Measurements from ENCODE around the gene HERC2. TPM values are rescaled to one million over a fixed set of nuclear protein-coding genes. Genes with fewer than 3 reads are reported as not detected.
"Not testable (repeated sequence)": the region's sequence is repeated elsewhere in the genome, so short reads cannot be mapped to it uniquely, and the experiment has no call there.

The HERC2 gene
- polyA plus RNA-seq, 10 donors = 28.3 to 43.5 (median 35.7) TPM

DNA sequence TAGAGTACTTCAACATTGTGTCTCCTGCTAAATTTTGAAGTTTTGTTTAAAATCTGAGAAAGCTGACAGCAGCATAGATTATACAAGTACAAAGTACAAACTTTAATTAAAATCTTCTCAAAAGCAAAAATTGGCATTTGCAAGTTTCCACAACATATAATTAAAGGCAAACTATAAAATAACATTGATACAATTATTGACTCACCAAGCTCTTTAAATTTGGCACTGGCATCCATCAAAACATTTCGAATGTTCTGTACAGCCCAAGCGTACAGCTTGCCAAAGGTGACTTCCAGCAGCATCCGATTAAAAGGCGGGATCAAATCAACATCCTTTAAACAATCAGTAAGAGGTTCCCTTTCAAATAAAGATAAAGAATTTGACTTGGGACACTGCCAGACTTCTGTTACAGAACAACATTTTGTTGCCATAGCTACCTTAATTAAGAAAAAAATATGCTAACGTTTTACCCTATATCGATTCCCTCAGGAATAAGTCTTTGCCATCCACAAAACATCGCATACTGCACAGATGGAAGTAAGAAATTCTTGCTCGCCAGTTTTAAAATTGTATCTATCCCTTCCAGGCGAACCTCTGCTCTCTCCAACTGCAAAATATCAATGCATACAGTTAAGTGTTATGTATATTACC is 92.9 kb downstream of the HERC2 start:
- DNase-seq = not testable (repeated sequence)

- DNase-seq = no peak
These were observed 93.9 kb downstream of the HERC2 start for GRCh38 chr15:28228096-28228495.

- DNase-seq = not testable (repeated sequence)
These were observed 94.7 kb downstream of the HERC2 start for GRCh38 chr15:28227303-28227702.

GRCh38 chr15:28222612-28223011 is 99.4 kb downstream of the HERC2 start:
- not testable (repeated sequence) for DNase-seq

DNA sequence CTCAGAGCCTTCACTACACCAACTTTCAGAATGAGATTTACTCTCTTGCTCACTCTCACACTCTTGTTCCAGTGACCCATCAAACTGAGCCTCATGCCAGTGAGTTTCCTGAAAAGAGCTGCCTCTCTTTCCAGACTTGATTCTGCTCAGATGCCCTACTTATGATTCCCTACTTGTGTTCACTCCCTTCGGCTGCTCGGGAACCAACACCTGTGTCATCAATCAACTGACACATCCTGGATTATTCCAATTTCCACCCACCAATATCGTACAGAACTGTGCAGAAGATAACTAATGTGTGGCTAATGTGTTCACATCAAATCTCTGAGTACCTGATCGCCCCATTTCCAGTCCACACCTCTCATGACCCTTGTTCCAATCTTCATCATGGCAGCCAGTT is 100.3 kb downstream of the HERC2 start:
- not testable (repeated sequence) for DNase-seq

GRCh38 chr15:28219116-28219515 is 102.9 kb downstream of the HERC2 start:
- DNase-seq = no peak

DNA sequence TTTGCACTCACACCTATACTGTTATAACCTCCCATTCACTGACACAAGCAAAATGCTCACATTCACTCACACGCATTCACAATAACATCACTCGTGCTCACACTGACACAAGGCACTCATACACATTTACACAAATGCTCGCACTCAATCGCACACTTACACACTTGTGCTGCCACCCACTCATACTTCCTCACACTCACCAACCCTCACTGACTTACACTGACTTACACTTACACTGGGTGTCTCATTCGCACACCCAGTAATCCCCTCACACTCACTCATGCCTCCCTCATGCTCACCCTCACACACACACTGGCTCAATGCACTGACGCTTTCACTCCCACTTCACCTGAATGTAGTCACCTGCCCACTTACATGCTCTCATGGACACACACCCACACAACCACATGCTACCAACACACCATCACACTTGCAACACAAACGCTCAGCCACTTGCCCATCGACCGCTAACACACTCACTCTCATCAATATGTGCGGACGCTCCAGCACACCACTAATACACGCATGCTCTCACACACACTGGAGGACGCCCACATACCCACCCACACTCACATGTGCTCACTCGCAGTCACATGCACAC is 104.9 kb downstream of the HERC2 start:
- not testable (repeated sequence) for DNase-seq

DNA sequence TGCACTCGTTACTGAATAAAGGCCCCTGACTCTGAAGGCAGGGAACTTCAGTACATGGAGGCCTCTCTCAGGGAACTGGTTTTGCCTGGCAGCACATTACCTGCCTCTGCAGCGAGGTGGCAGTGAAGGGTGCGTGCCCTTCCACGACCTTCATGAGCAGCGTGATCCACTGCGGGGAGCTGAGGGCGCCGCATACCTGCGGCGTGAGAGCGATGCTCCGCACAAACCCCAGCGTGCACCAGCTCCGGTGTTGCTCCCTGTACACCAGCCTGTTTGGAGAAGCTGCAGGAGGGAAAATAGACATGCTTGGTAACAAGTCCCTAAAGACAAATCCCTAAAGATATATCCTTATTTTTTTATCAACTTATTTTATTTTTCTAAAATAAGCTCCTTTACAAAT is 106.5 kb downstream of the HERC2 start:
- DNase-seq = not testable (repeated sequence)

GRCh38 chr15:28214006-28214790 is 107.8 kb downstream of the HERC2 start:
- DNase-seq = not testable (repeated sequence)

- DNase-seq = not testable (repeated sequence)
These were observed 108.6 kb downstream of the HERC2 start for GRCh38 chr15:28213393-28213792.

DNA sequence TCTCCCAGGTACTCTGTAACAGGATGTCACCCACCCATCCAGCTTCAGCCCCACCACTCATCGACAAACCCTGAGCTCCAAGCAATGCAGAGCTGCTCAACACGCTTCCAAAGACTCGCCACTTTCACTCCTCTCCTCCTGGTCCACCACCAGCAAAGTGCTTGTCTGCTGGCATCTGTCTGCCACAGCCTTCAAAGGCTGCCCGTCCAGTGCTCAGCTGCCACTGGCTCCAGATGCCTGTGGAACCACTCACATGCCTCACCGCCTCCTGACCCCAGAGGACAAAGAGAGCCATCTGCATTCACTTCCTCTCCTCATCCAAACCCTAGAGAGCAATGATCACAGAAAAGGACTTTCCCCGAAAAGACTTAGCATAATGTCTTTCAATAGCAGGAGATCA is 113.4 kb downstream of the HERC2 start:
- DNase-seq = no peak

GRCh38 chr15:28205640-28206039 is 116.3 kb downstream of the HERC2 start:
- DNase-seq = not testable (repeated sequence)

DNA sequence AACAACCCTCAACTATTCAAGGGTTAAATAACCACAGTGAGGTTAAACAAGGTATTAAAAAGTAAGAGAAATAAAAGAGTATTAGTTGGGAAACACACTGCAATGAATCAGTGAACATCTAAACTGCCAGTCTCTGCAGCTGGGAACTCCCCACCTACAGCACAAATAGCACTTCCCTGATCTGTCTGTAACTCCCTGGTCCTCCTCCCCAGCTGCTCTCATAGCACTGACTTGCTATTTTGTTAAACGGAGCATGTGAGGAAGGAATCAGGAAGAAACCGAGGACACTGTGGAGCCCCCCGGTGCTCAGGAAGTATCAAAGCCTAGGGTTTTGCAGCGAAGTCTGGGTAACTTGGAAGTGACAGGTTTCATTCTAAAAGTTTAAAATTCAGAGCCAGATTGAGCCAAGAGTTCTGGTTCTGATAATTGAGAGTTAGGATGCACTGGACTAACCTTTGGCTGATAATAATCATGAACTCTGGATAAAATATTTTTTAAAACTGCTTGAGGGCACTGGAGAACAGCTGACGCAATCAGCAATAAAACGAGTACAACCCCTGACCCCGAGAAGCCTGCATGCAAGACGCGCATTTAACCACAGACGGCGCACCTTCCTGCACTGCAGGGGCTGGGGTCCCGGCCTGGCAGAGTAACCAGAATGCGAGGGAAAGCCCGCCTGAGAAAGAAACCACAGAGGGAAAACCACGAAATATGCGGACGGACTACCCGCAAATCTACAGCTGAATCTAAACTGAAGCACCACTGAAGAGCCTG is 118.7 kb downstream of the HERC2 start:
- not testable (repeated sequence) for DNase-seq

DNA sequence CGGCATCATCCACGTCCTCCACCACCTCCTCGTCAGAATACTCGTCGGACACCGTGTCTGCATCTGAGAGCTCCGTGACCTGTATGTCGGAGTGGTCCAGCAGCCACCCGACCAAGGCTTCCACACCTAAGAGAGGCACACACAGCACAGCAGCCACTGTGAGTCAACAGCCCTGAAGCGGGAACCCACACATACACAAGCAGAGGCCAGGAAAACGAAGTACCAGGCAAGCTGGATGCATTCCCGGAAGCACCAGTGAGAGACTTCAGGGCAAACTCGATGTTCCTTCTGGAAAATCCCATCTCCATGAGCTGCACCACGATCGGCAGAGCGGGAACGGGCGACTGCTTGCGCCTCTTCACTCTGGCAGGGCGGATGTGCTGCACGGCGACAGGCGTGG is 119.9 kb downstream of the HERC2 start:
- DNase-seq = not testable (repeated sequence)

GRCh38 chr15:28198215-28198614 is 123.8 kb downstream of the HERC2 start:
- not testable (repeated sequence) for DNase-seq

DNA sequence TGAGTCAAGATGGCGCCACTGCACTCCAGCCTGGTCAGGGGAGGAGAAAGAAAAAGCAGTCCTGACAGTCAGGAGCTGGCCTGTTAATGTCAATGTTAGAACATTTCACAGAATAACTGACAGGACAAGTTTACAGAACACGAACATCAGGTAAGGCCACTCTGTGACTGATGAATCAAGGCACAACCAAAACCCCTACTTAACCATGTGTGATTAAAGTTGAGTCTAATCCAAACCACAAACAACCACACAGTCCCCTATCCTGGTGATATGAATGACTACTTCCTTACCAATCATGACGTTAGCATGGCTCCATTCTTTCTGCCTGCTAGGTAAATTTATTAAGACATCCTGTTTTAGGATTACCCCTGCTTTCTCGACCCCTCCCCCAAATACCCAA is 124.3 kb downstream of the HERC2 start:
- DNase-seq = not testable (repeated sequence)

DNA sequence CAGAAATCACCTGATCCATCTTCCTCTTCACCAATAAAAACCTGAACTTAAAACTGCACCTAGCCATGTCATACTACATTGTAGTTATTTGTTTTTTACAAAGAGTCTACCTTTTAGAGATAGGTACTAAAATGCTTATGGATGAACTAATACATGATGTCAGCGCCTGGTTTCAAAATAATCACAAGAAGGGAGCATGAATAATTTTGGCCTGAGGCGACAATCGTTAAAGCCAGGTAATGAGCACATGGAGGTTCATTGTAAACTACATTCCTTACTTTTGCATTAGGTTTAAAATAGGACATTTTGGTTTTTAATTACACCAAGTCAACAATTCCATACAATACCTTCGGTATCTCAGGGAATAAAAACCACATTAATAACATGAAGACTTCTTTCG is 125.4 kb downstream of the HERC2 start:
- not testable (repeated sequence) for DNase-seq

- DNase-seq = no peak
These were observed 129.2 kb downstream of the HERC2 start for GRCh38 chr15:28192772-28193171.

DNA sequence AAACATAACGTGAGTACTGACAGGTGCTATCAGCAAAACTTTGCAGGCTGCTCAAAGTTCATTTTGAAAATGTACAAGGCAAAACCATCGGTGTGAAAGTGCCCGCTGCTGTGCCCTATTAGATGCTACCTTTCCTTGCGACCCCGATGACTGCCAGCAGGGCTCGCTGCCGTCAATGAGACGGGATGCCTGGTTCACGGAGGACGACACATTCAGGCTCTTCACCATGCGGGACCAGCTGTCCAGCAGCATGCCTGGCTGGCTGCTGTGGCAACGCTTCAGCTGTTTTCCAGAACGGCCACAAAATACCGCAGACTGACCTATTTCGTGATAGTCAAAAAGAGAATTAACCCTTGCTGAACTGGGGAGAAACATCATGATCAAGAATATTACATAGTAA is 130.1 kb downstream of the HERC2 start:
- peak; percentile 33 to 73 (median 57) for DNase-seq

GRCh38 chr15:28190391-28191174 is 131.4 kb downstream of the HERC2 start:
- no peak for DNase-seq
